Subcutaneous adipose tissue (tissue), 4 donors: ENCODE results near the gene CCDC40. TPM values are rescaled to one million over a fixed set of nuclear protein-coding genes. Genes with fewer than 3 reads are reported as not detected.

Source experiments
- total RNA-seq, 4 donors: library from RNA; depleted of rRNA; stranded (reverse); fragments of >200 nt; gene quantifications; one replicate each; pipeline ENCODE4 v1.1.0, GENCODE V29; 2016
- TF ChIP-seq, protein P1 (sequence below): fragments of 450-650 bp; IDR thresholded peaks from one replicate; pipeline ENCODE4 v1.5.1; 2016; ENCODE audit warnings: low read depth, mild to moderate bottlenecking, control low read depth, antibody characterized with exemption, moderate library complexity

Gene CCDC40
- total RNA-seq, 4 donors from 2014 or later = 3.1 to 5.5 (median 4.6) TPM

- TF ChIP-seq, protein P1, sequence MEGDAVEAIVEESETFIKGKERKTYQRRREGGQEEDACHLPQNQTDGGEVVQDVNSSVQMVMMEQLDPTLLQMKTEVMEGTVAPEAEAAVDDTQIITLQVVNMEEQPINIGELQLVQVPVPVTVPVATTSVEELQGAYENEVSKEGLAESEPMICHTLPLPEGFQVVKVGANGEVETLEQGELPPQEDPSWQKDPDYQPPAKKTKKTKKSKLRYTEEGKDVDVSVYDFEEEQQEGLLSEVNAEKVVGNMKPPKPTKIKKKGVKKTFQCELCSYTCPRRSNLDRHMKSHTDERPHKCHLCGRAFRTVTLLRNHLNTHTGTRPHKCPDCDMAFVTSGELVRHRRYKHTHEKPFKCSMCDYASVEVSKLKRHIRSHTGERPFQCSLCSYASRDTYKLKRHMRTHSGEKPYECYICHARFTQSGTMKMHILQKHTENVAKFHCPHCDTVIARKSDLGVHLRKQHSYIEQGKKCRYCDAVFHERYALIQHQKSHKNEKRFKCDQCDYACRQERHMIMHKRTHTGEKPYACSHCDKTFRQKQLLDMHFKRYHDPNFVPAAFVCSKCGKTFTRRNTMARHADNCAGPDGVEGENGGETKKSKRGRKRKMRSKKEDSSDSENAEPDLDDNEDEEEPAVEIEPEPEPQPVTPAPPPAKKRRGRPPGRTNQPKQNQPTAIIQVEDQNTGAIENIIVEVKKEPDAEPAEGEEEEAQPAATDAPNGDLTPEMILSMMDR = no peak
Observed at GRCh38 chr17:80108036-80108971, 71.9 kb downstream of the CCDC40 start.

GRCh38 chr17:80109066-80109660 is 72.7 kb downstream of the CCDC40 start:
- TF ChIP-seq, protein P1 = no peak

- TF ChIP-seq, protein P1 = no peak
Observed at GRCh38 chr17:80109713-80110446, 73.4 kb downstream of the CCDC40 start.

- TF ChIP-seq, protein P1 = no peak
Observed at GRCh38 chr17:80110447-80110812, 74.0 kb downstream of the CCDC40 start.

DNA sequence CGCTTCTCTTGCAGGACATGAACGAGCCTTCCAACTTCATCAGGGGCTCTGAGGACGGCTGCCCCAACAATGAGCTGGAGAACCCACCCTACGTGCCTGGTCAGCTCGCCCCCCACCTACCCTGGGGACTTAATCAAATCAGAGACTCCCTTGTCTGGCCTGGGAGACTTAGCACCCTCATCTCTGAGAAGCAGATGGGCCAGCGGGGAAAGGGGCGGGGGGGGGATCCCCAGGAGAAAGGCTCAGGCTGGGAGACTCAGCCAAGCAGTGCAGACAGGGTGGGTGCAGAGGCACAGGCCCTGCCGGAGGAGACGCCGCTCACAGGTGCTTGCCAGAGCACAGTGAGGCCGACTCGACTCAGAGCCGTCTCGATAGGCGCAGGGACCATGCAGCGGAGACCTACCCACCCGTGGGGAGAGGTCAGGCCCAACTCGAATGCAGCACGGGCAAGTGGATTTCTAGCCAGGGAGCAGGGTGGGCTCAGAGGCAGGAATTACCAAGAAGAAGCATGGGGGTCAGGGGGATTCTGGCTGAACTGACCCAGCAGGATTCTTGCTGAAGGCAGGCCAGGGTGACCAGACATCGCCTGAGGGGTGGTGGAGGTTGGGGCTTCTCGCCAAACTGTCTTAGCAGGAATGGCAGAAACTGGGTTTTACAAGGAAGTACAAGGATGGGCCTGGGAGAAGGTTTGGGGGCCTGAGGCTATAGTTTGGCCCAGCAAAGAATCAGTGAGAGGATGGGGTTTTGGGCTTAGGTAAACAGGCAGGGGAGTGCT is 74.7 kb downstream of the CCDC40 start:
- TF ChIP-seq, protein P1 = no peak

DNA sequence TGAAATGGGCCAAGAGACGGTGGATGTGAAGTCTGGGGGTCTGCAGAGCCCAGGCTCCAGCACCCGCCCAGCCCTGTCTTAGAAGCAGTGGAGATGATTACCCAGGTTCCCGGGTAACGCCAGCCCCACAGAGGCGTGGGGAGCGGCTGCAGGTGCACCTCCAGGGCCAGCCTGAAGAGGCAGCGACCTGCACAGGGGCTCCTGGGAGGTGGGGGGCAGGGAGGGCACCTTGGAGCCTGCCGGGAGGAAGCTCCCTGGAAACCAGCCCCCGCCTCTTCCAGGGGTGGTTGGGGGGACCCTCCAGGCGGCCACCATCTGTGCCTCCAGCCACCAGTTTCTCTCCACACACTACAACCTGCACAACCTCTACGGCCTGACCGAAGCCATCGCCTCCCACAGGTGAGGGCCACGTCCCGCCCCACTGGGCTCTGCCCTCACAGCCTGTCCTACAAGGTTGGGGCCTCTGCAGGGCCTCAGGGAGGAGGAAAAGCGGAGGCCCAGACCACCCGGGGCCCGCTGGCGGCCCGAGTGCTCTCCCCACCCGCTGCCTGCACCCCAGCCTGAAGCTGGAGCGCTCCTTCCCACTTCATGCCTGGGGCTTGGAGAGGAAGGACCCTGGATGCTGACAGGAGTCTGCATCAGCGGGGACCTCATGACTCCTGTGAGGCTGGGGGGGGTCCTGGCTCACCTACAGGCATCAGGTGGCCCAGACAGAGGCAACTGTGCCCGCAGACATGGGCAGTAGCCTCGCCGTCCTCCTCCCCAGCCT is 75.4 kb downstream of the CCDC40 start:
- TF ChIP-seq, protein P1 = no peak
